Loucy (cell line): Measurements from ENCODE around the gene SLC39A11.

ENCODE experiments used
- H2AFZ ChIP-seq: fragments of 200-600 bp; sonication (generic); 2 replicates; pipeline ENCODE4 v1.6.0; 2016; ENCODE audit warnings: antibody characterized with exemption, mild to moderate bottlenecking, low read length, moderate library complexity
- H3F3A ChIP-seq: fragments of 200-600 bp; 2 replicates; pipeline ENCODE4 v1.6.0; 2016; ENCODE audit warnings: antibody characterized with exemption, low read depth, mild to moderate bottlenecking
- H3K27me3 ChIP-seq: fragments of 200-600 bp; sonication (generic); 2 replicates; pipeline ENCODE4 v1.6.1; 2014; ENCODE audit warnings: low read length, mild to moderate bottlenecking; ENCODE audit not compliant: insufficient read depth, poor library complexity, severe bottlenecking
- H3K36me3 ChIP-seq: fragments of 200-600 bp; sonication (generic); 2 replicates; pipeline ENCODE4 v1.6.1; 2016; ENCODE audit warnings: low read length; ENCODE audit not compliant: insufficient read depth
- H3K4me1 ChIP-seq: fragments of 200-600 bp; sonication (generic); 2 replicates; pipeline ENCODE4 v1.5.1; 2014; ENCODE audit warnings: low read length, mild to moderate bottlenecking; ENCODE audit not compliant: insufficient read depth, poor library complexity, severe bottlenecking
- H3K4me2 ChIP-seq: fragments of 200-600 bp; sonication (generic); 2 replicates; pipeline ENCODE4 v1.6.0; 2014; ENCODE audit warnings: antibody characterized with exemption, low read length, low read depth, mild to moderate bottlenecking; ENCODE audit not compliant: poor library complexity, severe bottlenecking
- H3K4me3 ChIP-seq: fragments of 200-600 bp; sonication (generic); 2 replicates; pipeline ENCODE4 v1.5.1; 2014; ENCODE audit warnings: low read length, mild to moderate bottlenecking, mixed read lengths; ENCODE audit not compliant: poor library complexity, severe bottlenecking
- H3K79me2 ChIP-seq: fragments of 200-600 bp; sonication (generic); 2 replicates; pipeline ENCODE4 v1.6.1; 2014; ENCODE audit warnings: low read length; ENCODE audit not compliant: insufficient read depth
- H3K9ac ChIP-seq: fragments of 200-600 bp; sonication (generic); 2 replicates; pipeline ENCODE4 v1.6.0; 2014; ENCODE audit warnings: mild to moderate bottlenecking, low read depth, low read length, moderate library complexity; ENCODE audit not compliant: poor library complexity, severe bottlenecking
- H3K9me2 ChIP-seq: fragments of 200-600 bp; sonication (generic); replicated peaks from 2 replicates; pipeline ENCODE4 v1.6.1; 2016; ENCODE audit warnings: low read depth, low read length, mixed read lengths
- H3K9me3 ChIP-seq: fragments of 200-600 bp; sonication (generic); 2 replicates; pipeline ENCODE4 v1.6.1; 2014; ENCODE audit warnings: mild to moderate bottlenecking, antibody characterized with exemption, low read length, low read depth; ENCODE audit not compliant: insufficient read depth
- H4K20me1 ChIP-seq: fragments of 200-600 bp; sonication (generic); 2 replicates; pipeline ENCODE4 v1.6.0; 2014; ENCODE audit warnings: antibody characterized with exemption, low read length, mild to moderate bottlenecking; ENCODE audit not compliant: insufficient read depth, poor library complexity, severe bottlenecking
- EZH2phosphoT487 ChIP-seq: fragments of 200-600 bp; IDR thresholded peaks from 2 replicates; pipeline ENCODE4 v1.6.1; 2018; ENCODE audit warnings: antibody characterized with exemption, mild to moderate bottlenecking, moderate library complexity, borderline replicate concordance
- TF ChIP-seq, protein P1 (sequence below): fragments of 200-600 bp; sonication (generic); conservative IDR thresholded peaks from 2 replicates; pipeline ENCODE4 v1.5.1; 2014; ENCODE audit warnings: mild to moderate bottlenecking, antibody characterized with exemption, low read length

The SLC39A11 gene

DNA sequence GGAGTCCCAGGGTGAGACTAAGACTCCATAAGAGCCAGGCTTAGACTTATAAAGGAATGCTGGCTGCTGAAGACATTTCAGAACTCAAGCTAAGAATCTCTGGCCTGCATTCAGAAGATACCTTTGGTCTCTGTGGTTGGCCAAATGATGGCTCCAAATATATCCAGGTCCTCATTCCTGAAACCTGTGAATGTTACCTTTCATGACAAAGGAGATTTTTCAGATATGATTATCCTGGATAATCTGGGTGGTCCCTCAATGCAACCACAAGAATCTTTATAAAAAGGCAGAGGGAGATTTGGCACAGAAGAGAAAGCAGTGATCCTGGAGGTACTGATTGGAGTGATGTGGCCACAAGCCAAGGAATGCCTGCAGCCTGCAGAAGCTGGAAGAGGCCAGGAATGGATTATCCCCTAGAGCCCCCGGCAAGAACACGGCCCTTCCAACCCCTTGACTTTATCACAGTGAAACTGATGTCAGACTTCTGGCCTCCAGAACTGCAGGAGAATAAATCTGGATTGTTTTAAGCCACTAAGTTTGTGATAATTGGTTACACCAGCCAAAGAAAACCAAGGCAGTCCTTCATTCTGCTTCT is 253.3 kb downstream of the SLC39A11 start:
- no peak overlapping the region for H2AFZ ChIP-seq

DNA sequence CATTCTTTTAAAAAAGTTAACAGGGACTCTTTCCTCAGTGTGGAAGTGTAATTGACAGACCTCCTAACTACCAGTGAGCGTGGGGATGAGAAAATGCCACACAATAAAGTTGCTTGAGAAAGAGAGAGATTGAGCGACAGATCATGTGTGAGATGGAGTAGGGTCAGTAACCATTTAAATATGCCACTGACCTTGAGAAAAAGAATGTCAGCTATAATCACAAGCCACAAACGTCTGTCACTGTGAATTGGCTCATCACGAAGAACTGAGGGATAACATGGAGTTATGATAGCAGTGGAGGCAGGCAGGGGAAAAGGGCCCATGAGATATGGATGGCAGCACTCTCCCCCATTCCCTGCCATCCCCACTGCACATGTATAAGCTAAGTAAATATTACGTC is 253.9 kb downstream of the SLC39A11 start:
- Histone ChIP-seq H3K9me2 (no peaks in the 10 kb centered on the region), H3K36me3 (peaks cover 6% of the 10 kb centered on the region; the same call in 1 of the 2 replicates), H3K4me1 (no peaks in the 10 kb centered on the region), H3K79me2 (no peaks in the 10 kb centered on the region), H3F3A (no peaks in the 10 kb centered on the region), H4K20me1 (no peaks in the 10 kb centered on the region), H3K27me3 (no peaks in the 10 kb centered on the region), H3K4me3 (no peak overlapping the region), H3K9ac (no peak overlapping the region), H3K4me2 (no peak overlapping the region), H2AFZ (no peak overlapping the region), H3K9me3 (no peaks in the 10 kb centered on the region)
- TF ChIP-seq, protein P1, sequence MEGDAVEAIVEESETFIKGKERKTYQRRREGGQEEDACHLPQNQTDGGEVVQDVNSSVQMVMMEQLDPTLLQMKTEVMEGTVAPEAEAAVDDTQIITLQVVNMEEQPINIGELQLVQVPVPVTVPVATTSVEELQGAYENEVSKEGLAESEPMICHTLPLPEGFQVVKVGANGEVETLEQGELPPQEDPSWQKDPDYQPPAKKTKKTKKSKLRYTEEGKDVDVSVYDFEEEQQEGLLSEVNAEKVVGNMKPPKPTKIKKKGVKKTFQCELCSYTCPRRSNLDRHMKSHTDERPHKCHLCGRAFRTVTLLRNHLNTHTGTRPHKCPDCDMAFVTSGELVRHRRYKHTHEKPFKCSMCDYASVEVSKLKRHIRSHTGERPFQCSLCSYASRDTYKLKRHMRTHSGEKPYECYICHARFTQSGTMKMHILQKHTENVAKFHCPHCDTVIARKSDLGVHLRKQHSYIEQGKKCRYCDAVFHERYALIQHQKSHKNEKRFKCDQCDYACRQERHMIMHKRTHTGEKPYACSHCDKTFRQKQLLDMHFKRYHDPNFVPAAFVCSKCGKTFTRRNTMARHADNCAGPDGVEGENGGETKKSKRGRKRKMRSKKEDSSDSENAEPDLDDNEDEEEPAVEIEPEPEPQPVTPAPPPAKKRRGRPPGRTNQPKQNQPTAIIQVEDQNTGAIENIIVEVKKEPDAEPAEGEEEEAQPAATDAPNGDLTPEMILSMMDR = no peak
- TF ChIP-seq EZH2phosphoT487 = no peak

More for the DNA sequence above, 253.3 kb downstream of the SLC39A11 start:
- Histone ChIP-seq H3K9me3 (no peaks in the 10 kb centered on the region), H3K4me3 (no peak overlapping the region), H3F3A (no peaks in the 10 kb centered on the region), H3K4me1 (no peaks in the 10 kb centered on the region), H3K36me3 (peaks cover 6% of the 10 kb centered on the region; the same call in 1 of the 2 replicates), H4K20me1 (no peaks in the 10 kb centered on the region), H3K4me2 (no peak overlapping the region), H3K9ac (no peak overlapping the region), H3K79me2 (no peaks in the 10 kb centered on the region), H3K9me2 (no peaks in the 10 kb centered on the region), H3K27me3 (no peaks in the 10 kb centered on the region)
- TF ChIP-seq, protein P1 = no peak
- no peak for TF ChIP-seq EZH2phosphoT487

DNA sequence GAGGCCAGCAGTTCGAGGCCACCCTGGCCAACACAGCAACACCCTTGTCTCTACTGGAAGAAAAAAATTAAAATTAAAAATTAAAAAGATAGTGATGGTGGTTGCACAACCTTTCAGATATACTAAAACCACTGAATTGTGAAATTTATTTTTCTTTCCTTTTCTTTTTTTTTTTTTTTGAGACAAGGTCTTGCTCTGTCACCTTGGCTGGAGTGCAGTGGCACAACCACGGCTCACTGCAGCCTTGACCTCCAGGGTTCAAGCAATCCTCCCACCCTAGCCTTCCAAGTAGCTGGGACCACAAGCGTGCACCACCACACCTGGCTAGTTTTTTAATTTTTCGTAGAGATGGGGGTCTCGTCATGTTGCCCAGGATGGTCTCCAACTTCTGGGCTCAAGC is 254.4 kb downstream of the SLC39A11 start:
- Histone ChIP-seq H3K9me2 (no peaks in the 10 kb centered on the region), H3K4me1 (no peaks in the 10 kb centered on the region), H3K4me2 (no peak overlapping the region), H2AFZ (no peak overlapping the region), H3K27me3 (no peaks in the 10 kb centered on the region), H3K9me3 (no peaks in the 10 kb centered on the region), H3F3A (no peaks in the 10 kb centered on the region), H3K79me2 (no peaks in the 10 kb centered on the region), H4K20me1 (no peaks in the 10 kb centered on the region), H3K4me3 (no peak overlapping the region), H3K9ac (no peak overlapping the region), H3K36me3 (peaks cover 4% of the 10 kb centered on the region; the same call in 1 of the 2 replicates)
- no peak for TF ChIP-seq EZH2phosphoT487
- TF ChIP-seq, protein P1 = no peak
